NCI-H345 (cell line): ENCODE results near the gene SCAF8.
"Not testable (repeated sequence)": the region's sequence is repeated elsewhere in the genome, so short reads cannot be mapped to it uniquely, and the experiment has no call there.

ENCODE experiments used
- DNase-seq: peaks from one replicate; lab custom pipeline; 2025; lab: John Stamatoyannopoulos, UW

The SCAF8 gene

DNA sequence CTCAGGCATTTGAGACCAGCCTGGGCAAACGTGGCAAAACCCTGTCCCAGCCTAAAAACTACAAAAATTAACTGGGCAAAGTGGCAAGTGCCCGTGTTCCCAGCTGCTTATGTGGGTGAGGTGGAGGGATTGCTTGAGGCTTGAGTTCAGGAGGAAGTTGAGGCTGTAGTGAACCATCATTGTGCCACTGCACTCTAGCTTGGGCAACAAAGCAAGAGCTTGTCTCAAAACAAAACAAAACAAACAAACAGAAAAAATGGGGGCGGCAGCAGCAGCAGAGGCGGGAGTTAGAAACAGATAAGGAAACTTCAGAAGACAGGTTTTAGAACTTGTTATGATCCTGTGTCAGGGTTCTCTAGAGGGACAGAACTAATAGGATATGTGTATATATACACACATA, 49.0 kb downstream of the SCAF8 start:
- no peak for DNase-seq

DNA sequence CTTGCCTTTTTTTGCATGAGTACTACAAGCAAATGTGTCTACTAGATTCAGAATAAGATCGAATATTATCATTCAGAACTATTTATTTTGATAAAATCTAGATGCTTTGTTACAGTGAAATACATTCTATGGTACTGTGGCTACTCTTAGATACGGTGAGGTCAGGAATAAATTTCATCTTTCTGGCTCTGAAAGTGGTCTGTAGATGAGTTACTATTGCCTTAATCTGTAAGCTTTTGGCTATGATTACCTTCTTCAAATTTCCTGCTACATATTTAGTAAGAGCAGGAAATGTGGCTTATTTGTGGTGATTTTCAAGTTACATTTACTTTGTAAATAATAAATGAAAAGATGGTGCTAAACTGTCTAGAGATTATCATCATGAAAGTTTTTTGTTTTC, 50.0 kb downstream of the SCAF8 start:
- DNase-seq, result no peak

DNA sequence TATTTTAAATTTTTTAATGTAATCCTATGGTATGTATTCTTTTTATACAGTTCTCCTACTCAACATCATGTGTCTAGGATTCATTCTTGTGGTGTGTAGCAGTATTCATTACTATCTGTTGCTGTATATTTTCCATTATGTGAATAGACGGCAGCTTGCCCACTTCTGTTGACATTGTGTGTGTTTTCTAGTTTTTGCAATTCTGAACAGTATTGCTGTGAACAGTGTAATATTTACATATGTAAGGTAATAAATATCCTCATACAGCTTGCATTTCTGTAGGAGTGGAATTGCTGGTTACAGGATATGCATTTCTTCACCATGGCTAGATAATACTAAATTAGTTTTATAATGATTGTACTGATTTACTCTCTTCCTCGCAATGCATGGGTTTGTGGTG, 51.9 kb downstream of the SCAF8 start:
- no peak for DNase-seq

DNA sequence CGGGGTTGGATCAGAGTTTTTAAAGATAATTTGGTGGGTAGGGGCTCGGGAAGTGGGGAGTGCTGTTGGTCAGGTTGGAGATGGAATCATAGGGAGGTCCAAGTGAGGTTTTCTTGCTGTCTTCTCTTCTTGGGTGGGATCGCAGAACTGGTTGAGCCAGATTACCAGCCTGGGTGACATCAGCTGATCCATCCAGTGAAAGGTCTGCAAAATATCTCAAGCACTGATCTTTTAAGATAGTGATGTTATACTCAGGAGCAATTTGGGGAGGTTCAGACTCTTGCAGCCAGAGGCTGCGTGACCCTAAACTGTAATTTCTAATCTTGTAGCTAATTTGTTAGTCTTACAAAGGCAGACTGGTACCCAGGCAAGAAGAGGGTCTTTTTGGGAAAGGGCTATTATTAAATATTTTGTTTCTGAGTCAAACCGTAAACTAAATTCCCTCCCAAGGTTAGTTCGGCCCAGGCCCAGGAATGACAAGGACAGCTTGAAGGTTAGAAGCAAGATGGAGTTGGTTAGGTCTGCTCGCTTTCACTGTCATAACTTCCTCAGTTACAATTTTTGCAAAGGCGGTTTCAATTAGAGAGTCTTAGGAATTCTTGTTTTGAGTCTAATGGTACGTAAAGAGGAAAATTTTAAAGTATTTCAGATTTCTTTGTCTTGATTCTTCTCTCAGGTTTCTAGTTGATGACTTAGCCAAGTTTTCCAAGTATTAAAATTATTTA, 53.1 kb downstream of the SCAF8 start:
- DNase-seq, result no peak

DNA sequence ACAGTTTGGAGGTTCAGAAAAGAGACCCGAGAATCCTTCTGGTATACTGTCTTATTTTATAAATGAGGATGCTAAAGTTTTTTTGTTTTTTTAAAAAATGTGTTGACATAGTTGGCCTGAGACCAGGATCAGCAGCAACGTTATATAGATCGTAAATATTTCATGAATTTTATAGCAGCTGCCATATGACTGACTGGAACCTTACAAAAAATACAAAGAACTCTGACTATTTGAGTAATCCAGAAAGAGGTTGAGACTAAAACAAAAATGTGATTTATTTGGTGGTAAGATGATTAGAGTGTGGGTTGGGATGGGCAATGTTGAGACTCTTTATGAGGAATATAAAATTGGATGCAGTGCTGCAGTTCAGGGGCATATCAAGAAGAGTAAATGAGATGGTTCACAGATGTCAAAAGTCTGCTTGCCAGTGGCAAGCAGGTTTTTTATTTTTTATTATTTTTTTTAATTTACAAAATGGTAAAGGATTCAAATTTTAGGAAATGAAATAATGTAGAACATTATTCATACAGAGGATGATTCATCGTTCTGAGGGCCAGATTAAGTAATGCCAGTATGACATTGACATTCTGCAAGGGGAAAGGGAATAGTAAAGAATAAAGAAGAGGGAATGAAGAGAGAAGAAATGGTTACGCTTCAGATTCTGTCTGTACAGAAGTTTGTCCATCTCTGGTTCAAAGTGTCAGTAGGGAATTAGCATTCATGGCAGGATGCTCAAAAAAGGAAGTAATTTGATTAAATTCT, 58.5 kb downstream of the SCAF8 start:
- no peak for DNase-seq

DNA sequence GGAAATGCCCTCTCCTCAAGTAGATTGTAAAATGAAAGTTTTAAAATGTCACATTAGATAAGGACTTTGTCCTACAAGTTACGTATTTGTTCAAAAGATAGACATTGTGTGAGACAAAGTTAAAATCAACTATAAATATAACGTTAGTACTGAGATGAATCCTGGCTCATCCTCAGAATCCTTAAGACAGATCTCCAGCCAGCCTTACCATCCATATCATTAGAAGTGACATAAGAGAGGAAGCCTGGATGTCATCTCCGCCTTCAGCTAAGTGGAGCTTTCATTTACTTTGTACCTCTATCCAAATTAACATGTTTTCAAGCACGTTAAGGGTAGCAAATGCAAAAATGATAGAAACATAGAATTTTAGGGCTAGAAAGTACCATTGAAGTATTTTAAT, 59.1 kb downstream of the SCAF8 start:
- no peak for DNase-seq

DNA sequence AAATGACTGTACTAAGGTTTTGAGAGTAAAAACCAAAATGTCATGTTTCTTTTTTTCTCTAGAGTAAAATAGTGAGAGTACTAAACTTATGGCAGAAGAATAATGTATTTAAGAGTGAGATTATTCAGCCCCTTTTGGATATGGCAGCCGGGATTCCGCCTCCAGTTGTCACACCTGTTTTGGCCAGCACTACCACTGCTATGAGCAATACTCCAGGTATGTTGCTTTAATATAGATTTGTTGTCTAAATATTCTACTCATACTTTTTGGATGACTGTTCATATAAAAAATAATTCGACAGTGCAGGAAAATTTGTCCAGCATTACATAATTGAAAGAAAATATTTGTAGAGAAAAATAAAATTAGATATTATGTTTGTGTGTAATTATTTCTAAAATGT, 59.5 kb downstream of the SCAF8 start:
- DNase-seq, result no peak

DNA sequence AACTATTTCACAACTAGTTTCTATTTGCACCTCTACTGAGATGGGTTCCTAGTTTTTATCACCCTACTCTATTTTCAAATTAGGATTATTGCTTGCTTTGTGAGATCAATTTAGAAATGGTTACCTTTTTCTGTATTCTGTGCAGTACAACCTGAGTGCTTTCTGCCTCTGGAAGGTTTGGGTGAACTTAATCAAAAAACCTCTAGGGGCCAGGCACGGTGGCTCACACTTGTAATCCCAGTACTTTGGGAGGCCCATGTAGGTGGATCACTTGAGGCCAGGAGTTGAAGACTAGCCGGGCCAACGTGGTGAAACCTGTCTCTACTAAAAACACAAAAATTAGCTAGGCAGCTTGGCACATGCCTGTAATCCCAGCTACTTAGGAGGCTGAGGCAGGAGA, 63.3 kb downstream of the SCAF8 start:
- no peak for DNase-seq

DNA sequence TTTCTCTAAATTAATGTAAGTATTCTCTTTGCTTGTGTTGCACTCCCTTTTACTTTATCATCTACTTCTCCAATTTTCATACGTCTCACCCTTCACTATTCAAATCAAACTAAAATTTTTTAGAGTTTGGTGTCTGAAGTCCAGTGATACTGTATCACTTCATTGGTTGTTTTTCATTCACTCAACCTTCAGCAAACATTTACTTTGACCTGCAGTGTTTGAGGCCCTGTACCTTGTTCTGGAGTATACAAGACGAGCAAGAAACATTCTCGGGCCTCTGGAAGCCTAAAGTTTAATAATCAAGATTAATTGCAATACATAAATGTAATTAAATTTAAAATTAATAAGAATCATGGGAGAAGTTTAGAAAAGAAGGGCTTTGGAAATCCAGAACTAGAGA, 64.6 kb downstream of the SCAF8 start:
- no peak for DNase-seq

DNA sequence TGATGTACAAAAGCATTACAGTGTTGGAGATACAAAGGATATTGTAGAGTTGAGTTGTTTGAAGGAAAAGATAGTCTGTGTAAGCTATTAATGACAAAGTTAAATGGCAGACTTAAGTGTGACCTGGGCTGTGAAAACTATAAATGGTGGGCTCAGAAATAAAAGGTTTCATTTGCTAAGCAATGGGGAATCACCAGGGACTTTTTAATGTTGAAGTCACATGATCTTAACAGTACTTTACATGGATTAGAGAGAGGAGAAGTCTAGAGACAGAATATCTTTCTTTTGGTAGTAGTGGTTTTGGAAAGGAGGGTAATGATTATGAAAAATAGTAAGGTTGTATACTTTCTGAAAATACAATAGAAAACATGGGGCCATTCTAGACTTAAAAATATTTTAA, 67.1 kb downstream of the SCAF8 start:
- DNase-seq, result no peak

DNA sequence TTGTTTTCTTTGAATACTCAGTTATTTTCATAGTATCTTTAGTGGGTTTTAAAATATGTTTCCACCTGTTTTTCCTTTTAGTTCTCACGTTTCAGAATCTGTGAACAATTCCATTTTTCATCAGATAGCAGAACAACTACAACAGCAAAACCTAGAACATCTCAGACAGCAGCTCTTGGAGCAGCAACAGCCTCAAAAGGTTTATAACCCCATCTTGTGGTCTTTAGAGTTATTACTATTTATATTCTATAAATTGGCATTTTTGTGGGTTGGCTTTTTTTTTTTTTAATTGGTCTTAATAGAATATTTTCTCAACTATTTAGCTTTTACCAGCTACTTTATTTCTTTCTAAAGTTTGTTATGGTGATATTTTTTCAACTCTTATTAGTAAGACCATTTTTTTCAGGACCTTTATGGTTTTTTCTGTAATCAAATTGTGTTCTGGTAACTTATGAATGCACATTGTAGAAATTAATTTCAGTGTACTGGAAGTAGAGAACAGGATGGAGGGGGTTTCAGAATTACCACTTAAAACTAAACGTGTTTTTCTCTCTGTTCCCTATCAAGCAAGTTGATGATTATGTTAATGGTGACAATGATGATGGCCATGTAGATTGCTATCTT, 72.2 kb downstream of the SCAF8 start:
- peak; percentile 2 for DNase-seq

DNA sequence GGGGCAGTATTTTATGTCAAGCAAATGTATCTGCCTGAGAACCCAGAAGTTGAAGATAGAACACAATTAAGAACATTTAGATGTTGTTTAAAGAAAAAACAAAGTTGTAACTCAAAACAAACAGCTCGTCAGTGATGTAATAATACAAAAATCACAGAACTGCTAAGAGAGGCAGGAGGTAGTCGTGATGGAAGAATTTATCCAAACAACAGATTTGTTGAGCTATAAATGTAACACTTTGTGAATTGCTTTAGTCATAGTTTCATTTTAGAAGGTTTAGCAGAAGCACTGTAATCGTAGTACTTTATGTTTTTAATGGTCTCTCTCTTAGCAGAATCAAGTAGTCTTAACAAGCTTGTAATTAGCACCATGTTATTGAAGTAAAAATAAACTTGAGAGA, 73.6 kb downstream of the SCAF8 start:
- DNase-seq, result no peak

DNA sequence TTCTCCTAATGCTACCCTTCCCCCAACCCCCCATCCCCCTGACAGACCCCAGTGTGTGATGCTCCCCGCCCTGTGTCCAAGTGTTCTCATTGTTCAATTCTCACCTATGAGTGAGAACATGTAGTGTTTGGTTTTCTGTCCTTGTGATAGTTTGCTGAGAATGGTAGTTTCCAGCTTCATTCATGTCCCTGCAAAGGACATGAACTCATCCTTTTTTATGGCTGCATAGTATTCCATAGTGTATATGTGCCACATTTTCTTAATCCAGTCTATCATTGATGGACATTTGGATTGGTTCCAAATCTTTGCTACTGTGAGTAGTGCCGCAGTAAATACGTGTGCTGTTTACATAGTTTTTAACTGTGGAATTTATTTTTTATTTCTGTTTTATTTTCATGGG, 78.4 kb downstream of the SCAF8 start:
- DNase-seq, result not testable (repeated sequence)

DNA sequence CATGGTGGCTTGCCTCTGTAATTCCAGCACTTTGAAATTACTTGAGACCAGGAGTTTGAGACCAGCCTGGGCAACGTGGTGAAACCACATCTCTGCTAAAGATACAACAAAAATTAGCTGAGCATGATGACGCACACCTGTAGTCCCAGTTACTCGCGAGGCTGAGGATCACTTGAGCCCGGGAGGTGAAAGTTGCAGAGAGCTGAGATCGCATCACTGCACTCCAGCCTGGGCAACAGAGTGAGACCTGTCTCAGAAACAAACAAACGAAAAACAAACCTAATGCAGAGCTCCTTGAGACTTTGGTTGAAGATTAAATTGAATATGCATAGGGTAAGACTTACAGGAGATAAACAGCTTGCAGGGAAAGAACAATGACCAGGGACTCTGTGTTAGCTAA, 80.8 kb downstream of the SCAF8 start:
- DNase-seq, result no peak

DNA sequence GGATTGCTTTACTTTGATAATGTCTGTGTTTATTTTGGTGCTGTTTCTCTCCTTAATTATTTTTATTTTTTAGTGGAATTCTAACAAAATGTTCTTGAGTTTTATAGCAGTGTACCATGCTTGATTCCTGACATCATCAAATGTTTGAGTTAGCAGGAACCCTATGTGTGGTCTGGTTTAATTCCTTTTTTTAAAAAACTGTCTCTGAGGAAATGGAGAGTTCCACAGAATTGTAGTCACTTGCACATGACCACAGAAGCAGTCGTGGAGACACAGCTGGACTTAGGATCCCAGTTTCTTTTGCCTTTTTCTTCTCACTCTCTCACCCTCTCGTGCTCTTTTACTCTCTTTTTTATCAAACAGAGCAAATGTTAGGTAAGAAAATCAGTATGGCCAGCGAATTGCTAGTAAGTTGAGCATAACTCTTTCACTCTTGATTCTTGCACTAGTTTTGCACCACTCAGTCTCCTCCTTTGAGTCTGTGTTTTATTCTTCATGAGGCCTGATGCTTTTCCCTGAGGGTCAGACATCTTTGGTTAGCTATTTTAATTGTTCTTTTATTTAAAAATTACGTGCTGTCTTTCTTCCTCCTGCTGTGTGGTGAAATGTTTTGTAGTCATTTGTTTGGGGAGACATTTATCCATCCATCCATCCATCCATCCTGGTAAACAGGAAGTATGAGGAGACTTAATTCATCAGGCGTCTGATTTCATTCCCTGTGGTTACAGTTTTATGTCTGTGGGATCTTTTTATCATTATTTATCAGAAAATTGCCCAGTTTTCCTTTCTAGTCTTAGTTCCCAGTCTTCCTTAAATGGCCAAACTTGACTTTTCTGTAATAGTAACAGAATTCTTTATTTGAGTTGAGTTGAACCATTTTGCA, 83.0 kb downstream of the SCAF8 start:
- no peak for DNase-seq

DNA sequence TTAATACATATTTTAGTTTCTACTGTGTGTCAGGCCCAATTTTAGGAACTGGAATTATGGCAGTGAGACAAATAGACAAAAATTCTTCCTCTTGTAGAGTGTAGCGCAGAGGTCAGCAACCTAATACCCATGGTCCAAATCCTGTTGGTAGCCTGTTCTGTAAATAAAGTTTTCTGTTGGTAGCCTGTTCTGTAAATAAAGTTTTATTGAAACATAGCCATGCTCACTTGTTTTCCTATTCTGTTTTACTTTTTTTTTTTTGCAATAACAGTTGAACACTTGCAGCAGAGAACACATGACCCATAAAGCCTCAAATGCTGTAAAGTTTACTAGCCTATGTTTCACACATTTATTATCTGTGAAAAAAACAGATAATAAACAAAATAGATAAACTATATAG, 87.9 kb downstream of the SCAF8 start:
- no peak for DNase-seq

DNA sequence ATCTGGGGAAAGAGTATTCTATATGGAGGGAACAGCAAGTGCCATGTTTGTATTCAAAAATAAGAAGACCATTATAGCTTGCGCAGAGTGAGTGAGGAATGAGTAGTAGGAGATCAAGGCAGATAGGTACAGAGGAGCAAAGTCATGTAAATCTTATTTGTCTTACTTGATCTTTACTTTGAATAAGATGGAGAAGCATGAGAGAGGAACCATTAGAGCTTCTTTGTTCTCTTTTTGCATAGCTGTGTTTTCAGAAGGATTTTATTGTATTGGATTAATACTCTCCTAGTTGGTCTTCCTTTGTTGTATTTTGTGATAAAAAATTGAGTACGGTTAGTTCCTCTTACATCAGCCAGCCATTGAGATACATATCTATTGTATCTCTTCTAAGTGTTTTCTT, 88.4 kb downstream of the SCAF8 start:
- no peak for DNase-seq

DNA sequence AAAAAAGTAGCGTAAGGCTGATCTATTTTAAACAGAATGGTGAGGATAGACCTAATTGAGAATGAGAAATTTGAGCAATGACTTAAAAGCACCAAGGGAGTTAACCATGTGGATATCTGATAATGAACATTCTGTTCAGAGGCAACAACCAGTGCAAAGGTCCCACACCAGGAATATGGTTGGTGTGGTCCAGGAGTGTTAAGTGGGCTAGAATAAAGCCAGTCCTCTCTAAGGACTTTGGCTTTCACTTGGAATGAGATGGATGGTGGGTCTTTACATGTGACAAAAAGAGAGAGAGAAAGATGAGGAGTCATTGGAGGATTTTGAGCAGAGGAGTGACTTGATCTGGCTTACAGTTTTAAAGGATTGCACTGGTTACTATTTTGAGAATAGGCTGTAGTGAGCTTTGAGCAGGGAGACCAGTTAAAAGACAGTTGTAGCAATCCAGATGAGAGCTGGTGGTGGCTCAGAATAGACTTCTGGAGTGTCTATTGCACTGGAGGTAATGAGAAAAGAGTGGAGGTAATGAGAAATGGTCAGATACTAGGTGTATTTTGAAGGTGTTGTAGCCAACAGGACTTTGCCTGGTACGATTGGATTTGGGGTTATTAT, 89.8 kb downstream of the SCAF8 start:
- DNase-seq, result no peak

DNA sequence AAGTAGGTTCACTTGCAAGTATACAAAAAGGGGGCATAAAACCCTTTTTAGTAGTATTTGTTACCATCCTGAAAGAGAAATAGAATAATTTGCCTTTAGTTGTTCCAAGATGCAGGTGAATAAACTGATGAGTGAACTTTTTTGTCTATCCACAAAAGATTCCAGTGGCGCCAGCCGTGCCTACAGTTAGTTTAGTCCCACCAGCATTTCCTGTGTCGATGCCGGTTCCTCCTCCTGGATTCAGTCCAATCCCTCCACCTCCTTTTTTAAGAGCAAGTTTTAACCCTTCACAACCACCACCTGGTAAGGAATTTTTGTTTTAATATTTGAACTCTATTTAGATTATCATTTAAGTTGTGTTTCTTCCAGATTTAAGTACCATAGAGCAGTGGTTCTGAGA, 90.9 kb downstream of the SCAF8 start:
- DNase-seq, result no peak

DNA sequence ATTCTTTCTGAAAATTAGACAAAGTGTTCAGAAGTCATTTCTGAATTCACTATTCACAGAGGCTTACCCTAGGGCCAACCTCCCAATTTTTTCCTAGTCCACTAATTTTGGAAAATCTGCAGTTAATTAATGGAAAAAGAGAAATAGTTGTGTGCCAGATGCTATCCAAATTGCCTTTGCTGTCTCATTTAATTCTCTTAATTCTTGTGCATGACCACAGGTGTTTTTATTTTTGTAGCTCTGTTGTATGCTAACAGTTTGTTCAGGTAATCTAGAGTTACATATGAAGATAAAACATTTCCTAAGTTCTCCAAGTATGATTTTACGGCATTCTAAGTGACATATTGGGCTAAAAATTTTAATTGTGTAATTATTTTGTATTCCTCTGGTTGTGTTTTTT, 96.8 kb downstream of the SCAF8 start:
- DNase-seq, result no peak

DNA sequence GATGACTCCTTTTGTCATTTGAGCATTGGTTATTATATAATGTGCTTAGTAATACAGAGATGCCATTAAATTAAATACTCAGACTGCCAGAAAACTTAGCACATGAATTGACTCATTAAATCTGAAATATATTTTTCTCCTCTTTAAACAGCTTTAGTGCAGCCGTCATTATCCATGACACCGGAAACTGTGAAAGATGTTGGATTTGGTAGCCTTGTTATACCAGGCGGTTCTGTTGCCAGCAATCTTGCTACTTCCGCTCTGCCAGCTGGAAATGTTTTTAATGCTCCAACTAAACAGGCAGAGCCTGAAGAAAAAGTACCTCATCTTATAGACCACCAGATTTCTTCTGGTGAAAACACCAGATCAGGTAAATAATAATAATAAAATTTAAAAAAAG, 97.6 kb downstream of the SCAF8 start:
- DNase-seq, result no peak

DNA sequence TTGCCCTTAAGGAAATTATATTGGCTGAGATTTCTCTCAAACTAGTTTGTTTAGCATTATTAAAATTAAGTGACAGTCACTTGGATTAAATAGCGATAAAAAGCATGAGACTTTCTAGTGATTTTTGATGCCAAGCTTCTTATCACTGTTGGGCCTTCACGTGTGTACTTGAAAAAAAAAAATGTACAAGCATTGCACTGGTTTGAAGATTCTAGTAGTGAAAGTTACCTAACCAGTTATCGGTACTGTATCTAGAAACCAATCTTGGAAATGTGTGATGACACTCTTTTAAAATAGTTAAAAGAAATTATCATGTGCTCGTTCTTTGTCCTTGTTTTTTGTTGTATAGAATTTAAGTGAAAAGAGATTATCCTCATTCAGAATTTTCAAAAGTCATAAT, 102.1 kb downstream of the SCAF8 start:
- DNase-seq, result no peak
